PFSK-1 (cell line): ENCODE measurements around the gene EXOC6B.

Experiments
- POLR2AphosphoS5 ChIP-seq: IDR thresholded peaks from 2 replicates; pipeline ENCODE4 v1.6.1; 2012; ENCODE audit warnings: low read depth, mild to moderate bottlenecking, control low read depth, low read length, moderate library complexity
- TAF1 ChIP-seq: IDR thresholded peaks from 2 replicates; pipeline ENCODE4 v1.6.1; 2012; ENCODE audit warnings: low read length, control low read depth, borderline replicate concordance; ENCODE audit not compliant: insufficient read depth
- TF ChIP-seq, protein P1 (sequence below), 2 experiments: IDR thresholded peaks; 2 replicates each; pipeline versions ENCODE4 v1.6.1 to v1.8.0; 2011 to 2012; ENCODE audit warnings: low read depth in 2 of 2, low read length in 2 of 2, control low read depth in 1 of 2, inconsistent platforms in 1 of 2, mild to moderate bottlenecking in 1 of 2, moderate library complexity in 1 of 2; ENCODE audit not compliant: insufficient read depth in 1 of 2

DNA sequence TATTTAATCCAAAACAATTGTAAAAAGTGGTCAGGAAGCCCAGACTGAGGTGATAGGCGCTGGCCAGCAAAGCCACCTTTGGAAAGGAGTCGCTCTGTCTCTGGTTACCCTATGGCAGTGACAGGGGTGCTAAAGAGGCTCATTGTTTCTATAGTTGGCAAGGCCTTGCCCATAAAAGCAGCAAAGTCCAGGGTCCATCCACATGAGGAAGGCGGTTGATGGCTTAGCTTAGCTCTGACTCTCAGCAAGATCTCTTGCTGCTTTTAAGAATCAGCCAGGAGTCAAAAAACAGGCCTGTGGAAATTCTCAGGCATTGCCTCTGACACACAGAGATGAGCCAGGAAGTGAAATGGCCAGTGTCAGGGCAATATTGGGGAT is 620.3 kb downstream of the EXOC6B start:
- TF ChIP-seq POLR2AphosphoS5: no peak
- no peak for TF ChIP-seq TAF1
- TF ChIP-seq, protein P1, sequence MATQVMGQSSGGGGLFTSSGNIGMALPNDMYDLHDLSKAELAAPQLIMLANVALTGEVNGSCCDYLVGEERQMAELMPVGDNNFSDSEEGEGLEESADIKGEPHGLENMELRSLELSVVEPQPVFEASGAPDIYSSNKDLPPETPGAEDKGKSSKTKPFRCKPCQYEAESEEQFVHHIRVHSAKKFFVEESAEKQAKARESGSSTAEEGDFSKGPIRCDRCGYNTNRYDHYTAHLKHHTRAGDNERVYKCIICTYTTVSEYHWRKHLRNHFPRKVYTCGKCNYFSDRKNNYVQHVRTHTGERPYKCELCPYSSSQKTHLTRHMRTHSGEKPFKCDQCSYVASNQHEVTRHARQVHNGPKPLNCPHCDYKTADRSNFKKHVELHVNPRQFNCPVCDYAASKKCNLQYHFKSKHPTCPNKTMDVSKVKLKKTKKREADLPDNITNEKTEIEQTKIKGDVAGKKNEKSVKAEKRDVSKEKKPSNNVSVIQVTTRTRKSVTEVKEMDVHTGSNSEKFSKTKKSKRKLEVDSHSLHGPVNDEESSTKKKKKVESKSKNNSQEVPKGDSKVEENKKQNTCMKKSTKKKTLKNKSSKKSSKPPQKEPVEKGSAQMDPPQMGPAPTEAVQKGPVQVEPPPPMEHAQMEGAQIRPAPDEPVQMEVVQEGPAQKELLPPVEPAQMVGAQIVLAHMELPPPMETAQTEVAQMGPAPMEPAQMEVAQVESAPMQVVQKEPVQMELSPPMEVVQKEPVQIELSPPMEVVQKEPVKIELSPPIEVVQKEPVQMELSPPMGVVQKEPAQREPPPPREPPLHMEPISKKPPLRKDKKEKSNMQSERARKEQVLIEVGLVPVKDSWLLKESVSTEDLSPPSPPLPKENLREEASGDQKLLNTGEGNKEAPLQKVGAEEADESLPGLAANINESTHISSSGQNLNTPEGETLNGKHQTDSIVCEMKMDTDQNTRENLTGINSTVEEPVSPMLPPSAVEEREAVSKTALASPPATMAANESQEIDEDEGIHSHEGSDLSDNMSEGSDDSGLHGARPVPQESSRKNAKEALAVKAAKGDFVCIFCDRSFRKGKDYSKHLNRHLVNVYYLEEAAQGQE (IDR thresholded peaks at IDR 0.05; ENCODE audit: insufficient read depth in 1 of 2, low read depth in 2 of 2, low read length in 2 of 2): no peak
